GM21515 (cell line): ENCODE data around the gene REPIN1.
"Not testable (repeated sequence)": the region's sequence is repeated elsewhere in the genome, so short reads cannot be mapped to it uniquely, and the experiment has no call there.

Source experiments
- ATAC-seq: cut with Tn5 transposase; IDR thresholded peaks from one replicate; pipeline ENCODE4 v1.9.1; 2021; ENCODE audit not compliant: unreplicated experiment

Gene REPIN1

GRCh38 chr7:150374472-150374871 is 5.8 kb downstream of the REPIN1 start:
- no peak for ATAC-seq

GRCh38 chr7:150375662-150376521 is 7.3 kb downstream of the REPIN1 start:
- no peak for ATAC-seq

DNA sequence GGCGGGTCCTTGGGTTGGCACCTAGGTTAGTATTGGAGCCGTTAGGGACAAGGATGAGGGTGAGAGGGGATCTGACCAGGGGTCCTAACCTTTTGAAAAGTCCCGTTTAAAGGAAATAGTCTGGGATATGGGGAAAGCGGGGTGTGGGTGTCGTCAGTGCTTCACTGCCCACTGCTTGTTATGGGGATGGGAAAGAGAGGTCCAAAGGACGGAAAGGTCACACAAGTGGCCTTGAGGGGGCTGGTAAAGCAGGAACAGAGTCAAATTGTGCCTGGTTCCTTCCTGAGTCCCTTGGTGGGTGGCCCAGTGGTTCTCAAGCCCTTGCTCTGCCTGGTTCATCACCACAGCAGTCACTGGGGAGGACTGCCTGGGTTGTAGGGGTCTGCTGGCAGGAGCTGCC is 7.9 kb downstream of the REPIN1 start:
- no peak for ATAC-seq

DNA sequence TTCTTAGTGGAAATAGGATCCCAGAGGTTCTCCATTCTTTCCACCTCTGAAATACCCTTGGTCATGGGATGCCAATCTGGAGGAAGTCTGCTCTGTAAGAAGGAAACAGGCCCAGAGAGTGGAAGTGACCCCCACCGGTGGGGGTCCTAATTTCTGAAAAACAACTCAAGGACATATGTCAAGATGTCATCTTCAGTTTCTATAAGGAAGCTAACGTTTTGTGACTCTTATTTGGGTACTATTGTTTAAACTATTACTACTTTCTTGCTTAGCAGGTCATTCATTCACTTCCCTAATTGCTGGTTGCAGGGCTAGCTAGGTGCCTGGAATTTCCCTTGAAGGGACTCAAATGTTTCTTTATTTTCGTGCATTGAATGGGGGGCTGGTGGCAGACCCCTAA is 8.6 kb downstream of the REPIN1 start:
- ATAC-seq = no peak

DNA sequence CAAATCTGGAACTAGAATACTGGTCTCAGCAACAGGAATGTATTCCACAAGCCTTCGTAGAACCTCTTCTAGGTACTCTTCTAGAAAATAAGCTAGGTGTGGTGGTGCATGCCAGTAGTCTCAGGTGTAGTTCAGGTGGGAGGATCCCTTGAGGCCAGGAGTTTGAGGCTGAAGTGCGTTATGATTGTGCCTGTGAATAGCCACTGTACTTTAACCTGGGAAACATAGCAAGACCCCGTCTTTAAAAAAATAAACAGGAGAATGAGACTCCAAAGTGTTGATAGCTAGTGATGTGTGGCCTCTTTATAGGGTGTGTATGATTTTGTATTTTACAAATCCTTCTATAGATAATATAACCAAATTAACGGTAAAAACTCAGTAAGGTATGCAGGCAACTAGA is 9.0 kb downstream of the REPIN1 start:
- ATAC-seq = no peak

DNA sequence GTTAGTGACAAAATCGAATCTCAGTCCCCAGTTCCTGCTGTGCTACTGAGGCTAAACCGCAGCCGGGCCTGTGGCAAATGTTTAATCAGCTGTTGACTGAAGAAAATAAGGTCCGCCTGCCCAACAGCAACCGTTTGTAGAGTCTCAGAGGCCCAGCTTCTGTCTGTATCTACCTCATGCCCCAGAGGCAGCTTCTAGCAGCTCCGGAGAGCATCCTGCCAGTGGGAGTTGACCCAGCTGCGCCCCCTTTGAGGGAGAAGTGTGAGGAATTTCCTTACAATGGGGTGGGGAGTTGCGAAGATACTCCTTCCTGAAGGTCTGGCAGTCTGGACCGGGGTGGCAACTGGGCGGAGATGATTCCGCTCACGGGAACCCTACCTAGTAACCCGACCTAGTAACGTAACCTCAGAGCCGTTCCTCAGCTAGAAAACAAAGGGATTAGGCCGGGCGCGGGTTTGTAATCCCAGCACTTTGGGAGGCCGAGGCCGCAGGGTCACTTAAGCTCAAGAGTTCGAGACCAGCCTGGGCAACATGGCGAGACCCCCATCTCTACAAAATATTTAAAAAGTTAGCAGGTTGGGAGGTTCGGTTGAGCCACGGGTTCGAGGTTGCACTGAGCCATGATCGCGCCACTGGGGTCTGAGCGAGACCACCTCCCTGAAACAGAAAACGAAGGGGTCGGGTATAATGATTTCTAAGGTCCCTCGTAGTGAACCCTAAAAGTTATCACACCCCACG is 9.7 kb downstream of the REPIN1 start:
- no peak for ATAC-seq

- ATAC-seq = peak; percentile 72
Measured at GRCh38 chr7:150378853-150379440, 10.3 kb downstream of the REPIN1 start, which contains the start of gene ZNF775. Gene ZNF775, plus strand, starts transcription at chr7:150379330. Its CDS starts 9,141 bp downstream, at chr7:150388471.

DNA sequence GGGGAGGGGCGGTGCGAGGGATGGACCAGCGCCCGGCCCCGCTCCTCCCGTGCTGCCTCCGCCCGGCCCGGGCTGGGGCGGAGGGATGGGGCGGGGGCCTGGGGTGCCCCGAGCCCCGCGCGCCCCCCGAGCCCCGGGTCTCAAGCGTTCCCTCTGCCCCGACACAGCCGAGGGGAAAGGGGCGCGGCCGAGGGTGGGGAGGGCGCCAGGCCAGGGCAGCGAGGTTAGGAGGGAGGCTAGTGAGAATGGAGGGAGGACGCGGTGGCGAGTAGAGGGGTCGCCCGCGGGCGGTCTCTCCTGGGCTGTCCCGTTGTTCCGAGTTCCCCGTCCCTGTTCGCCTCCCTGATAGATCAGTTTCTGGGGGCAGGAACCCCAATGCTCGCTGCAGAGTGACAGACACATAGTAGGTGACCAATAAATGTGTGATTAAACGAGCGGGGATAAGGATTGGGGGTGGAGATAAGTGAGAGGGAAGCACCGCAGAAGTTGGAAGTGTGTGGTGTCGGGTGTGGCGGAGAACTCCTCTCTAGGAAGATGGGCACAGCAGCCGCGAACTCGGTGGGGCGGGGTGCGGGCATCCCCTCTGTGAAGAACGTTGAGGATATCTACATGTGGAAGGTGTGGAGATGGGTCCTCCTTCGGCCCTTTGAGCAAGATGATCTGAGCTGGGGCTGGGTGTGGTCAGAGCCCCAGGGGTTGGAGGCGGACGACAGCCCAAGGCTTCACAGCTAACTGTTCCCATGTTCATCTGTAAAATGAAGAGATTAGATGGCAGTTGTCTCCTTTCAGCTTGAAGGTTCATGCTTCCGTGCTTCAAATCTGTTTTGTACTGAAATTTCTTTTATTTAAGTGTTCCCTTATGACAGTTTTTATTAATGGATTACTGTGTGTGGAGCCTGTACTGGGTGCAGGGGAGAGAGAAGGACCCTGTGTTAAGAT is 11.1 kb downstream of the REPIN1 start:
- ATAC-seq = peak; percentile 0

DNA sequence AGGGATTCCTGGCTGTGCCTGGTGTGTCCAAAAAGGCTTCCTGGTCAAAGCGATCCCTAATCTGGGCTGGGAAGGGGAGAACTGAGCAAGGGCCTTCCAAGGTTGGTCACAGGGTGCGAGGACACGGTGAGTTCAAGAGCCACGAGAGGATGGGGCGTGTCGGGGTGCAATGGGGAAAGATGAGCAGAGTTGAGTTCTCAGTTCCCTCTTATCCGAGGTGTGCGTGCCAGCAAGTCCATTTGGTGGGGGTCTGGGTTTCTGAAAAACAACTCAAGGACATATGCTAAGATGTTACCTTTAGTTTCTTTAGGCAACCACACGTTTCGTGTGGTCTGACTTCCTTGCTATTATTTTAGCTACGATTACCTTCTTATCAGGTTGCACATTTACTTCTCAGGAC is 11.8 kb downstream of the REPIN1 start:
- peak; percentile 18 for ATAC-seq

- ATAC-seq = no peak
Measured at GRCh38 chr7:150381096-150381495, 12.5 kb downstream of the REPIN1 start.

DNA sequence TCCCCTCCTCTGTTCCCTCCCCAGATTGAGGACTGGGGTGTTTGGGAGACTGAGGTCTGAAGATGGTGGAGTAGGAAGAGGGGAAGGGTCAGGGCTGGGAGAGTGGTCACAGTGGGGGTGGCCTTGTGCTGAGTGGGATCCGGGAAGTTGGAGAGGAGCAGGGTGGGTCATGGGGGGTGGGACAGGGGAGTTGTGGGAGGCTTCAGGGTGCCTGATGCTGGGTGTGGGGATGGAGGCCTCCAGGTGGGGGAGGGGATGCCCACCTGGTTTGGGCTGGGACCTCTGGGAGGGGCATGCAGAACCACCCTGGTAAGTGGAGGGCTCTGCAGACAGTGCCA is 13.1 kb downstream of the REPIN1 start:
- no peak for ATAC-seq

GRCh38 chr7:150382123-150382843 is 13.7 kb downstream of the REPIN1 start:
- no peak for ATAC-seq

DNA sequence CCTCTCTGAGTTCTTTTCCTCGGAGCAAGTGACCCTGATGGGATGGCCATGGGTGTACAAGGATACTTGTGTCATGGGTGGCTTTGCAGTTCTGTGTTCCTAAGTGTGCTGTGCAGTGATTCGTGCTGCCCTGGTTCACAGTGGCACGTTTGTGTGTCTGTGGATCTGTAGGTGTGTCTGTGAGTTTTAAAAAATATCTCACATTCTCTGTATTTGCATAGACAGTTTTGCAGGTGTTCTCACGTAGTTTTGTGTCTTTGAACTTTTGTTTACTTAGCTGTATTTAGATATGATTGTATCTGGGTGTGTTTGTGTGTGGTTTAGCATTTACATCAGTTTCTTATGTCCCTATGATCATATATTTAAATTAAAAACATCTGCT is 14.2 kb downstream of the REPIN1 start:
- no peak for ATAC-seq

DNA sequence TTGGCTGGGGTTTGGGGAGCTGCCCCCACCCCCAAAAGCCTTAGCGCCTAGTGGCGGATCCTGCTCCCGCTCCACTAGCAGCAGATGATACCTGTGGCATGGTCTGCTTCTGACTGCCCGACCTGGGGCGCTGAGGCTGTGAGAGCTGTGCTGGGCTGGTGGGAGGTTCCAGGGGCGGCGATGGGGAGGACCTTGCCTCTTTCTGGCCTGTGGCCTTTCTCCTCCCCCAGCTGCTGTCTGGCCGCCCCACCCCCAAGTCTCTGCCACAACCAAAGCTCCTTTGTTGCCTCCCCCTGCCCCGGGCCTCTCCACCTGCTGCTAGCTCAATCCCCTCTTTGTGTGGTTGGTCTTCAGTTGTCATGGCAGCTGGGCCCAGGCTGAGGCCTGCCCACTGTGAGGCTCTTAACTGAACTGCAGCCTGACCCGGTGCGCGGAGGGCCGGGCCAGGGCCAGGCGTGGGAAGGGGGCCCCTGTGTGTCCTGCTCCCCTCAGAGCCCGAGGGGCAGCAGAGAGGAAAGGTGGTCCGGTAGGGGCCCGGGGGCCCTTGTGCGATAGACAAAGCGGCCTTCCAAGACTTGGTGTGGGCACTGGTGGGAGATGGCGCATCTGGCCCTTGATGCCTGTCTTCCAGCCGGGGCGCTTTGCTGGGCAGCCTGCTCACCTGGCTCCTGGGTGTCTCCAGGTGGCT is 15.2 kb downstream of the REPIN1 start:
- ATAC-seq = no peak

DNA sequence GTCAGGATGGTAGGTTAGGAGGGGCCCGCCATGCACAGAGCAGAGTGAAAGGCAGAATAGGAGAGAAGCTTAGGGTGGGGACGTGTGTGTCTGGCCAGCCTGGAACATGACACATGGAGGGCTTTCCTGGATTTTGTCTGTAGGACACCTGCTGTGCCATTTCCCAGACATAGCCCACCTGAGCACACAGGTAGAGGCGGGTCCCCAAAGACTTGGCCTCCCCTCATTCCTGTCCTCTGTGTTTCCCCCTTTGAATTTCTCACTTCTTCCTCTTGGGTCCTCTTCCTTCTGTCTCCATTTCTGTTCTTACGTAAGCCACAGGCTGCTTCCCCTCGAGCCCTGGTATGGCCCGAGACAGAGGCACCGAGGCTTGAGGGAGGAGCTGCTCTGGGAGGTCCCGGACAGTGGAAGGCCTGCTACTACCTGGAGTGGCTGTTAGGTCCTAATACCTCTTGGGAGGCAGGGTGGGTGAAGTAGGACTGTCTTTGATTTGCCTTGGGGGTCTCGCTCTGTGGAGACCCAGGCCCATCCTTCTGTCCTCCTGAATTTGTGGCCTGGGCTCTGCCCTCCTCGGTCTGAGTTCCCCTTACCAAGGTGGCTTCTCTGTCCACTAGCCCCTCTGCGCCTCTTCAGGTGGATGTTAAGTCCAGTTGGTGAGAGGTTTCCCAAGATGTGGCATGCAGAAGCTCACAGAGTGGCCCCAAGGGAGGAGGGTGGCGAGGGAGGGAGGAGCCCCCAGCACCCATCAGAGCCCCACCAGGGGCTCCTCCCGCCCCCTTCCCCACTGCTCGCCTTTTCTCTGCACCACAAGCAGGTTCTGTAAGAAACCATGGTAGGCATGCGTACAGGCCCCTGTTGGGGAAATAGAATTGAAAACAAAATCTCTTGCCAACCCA is 16.0 kb downstream of the REPIN1 start:
- no peak for ATAC-seq

GRCh38 chr7:150385302-150385723 is 16.7 kb downstream of the REPIN1 start:
- ATAC-seq = no peak

DNA sequence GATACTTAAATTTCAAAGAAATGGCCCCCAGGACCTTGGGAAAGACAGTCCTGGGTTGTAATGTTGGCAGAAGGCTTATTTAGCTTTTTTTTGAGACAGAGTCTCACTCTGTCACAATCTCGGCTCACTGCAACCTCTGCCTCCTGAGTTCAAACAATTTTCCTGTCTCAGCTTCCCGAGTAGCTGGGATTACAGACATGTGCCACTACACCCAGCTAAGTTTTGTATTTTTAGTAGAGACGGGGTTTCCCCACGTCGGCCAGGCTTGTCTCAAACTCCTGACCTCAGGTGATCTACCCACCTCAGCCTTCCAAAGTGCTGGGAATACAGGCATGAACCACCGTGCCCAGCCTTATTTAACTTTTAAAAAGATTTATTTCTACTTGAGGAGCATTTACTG is 17.3 kb downstream of the REPIN1 start:
- not testable (repeated sequence) for ATAC-seq

GRCh38 chr7:150388306-150388705 is 19.7 kb downstream of the REPIN1 start:
- ATAC-seq = no peak
